AG04449 (cell line): ENCODE measurements around the gene HAUS5.

ENCODE experiments used
- CTCF ChIA-PET: fragments of 350-600 bp; formaldehyde crosslinking; extraction: SDS; loops from one replicate; lab custom pipeline; 2021; ENCODE audit warnings: antibody characterized with exemption; lab: Yijun Ruan, JAX
- POLR2A ChIA-PET: fragments of 400-600, 350-600 bp; formaldehyde crosslinking; extraction: SDS; loops from one replicate; lab custom pipeline; 2020; ENCODE audit warnings: antibody characterized with exemption, inconsistent platforms; lab: Yijun Ruan, JAX
- DNase-seq: peaks from one replicate; pipeline ENCODE4 v3.0.0-alpha.2; 2010; ENCODE audit warnings: low read depth, low spot score
- H3K4me3 ChIP-seq: 2 replicates; pipeline ENCODE4 v1.5.1; 2011; ENCODE audit warnings: low read depth, mild to moderate bottlenecking, control low read depth, low read length
- TF ChIP-seq, protein P1 (sequence below): IDR thresholded peaks from one replicate; pipeline ENCODE4 v1.5.1; 2011; ENCODE audit warnings: mild to moderate bottlenecking, moderate library complexity, low read length, control low read depth, inconsistent platforms; ENCODE audit not compliant: insufficient read depth; ENCODE audit errors: missing control alignments

The HAUS5 gene

DNA sequence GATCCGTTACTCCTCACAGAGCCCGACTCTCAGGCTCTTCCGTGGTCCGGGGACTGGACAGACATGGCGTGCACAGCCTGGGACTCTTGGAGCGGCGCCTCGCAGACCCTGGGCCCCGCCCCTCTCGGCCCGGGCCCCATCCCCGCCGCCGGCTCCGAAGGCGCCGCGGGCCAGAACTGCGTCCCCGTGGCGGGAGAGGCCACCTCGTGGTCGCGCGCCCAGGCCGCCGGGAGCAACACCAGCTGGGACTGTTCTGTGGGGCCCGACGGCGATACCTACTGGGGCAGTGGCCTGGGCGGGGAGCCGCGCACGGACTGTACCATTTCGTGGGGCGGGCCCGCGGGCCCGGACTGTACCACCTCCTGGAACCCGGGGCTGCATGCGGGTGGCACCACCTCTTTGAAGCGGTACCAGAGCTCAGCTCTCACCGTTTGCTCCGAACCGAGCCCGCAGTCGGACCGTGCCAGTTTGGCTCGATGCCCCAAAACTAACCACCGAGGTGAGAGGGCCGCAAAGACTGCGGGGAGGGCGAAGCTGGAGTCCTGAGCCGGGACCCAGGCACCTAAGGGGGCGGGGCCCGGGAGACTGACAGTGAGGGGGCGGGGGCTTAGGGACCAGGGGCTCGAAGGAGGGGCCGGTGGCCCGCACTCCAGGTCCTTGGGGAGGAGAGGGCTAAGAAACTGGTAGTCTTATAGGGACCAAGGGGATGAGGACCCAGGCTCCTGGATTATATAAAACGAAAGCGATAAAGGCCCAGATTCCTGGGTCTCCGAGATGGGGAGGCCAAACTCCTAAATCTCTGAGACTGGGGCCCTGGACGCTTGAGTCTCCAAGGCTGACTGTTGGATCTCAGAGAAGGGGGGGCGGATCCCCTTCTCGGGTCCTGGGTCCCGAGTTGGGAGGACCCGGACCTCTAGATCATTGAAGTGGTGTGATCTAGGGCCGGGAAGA lies 31.0 kb downstream of the HAUS5 start:
- ChIA-PET CTCF (interaction anchor here (0.6 to 2.0 kb wide), 4 partner anchors 27 to 96 kb away, joined by 3 to 9 read pairs (median 4); no protein-coding TSS in a partner anchor), POLR2A (interaction anchor here (0.8 to 1.3 kb wide), 3 partner anchors 12 to 31 kb away, joined by 3 to 5 read pairs (median 5); partner anchors contain the start of gene HAUS5)
- H3K4me3 ChIP-seq = peak overlapping the region; percentile 64
- TF ChIP-seq, protein P1, sequence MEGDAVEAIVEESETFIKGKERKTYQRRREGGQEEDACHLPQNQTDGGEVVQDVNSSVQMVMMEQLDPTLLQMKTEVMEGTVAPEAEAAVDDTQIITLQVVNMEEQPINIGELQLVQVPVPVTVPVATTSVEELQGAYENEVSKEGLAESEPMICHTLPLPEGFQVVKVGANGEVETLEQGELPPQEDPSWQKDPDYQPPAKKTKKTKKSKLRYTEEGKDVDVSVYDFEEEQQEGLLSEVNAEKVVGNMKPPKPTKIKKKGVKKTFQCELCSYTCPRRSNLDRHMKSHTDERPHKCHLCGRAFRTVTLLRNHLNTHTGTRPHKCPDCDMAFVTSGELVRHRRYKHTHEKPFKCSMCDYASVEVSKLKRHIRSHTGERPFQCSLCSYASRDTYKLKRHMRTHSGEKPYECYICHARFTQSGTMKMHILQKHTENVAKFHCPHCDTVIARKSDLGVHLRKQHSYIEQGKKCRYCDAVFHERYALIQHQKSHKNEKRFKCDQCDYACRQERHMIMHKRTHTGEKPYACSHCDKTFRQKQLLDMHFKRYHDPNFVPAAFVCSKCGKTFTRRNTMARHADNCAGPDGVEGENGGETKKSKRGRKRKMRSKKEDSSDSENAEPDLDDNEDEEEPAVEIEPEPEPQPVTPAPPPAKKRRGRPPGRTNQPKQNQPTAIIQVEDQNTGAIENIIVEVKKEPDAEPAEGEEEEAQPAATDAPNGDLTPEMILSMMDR = no peak
- DNase-seq = no peak

GRCh38 chr19:35644206-35644986 lies 31.9 kb downstream of the HAUS5 start:
- ChIA-PET POLR2A (interaction anchor here (0.8 to 1.3 kb wide), 2 partner anchors 13 to 32 kb away, joined by 5 read pairs; partner anchors contain the start of gene HAUS5), CTCF (interaction anchor here (0.5 to 2.0 kb wide), 4 partner anchors 28 to 174 kb away, joined by 3 to 9 read pairs (median 4); no protein-coding TSS in a partner anchor)
- peak overlapping the region; percentile 64 for H3K4me3 ChIP-seq
- TF ChIP-seq, protein P1 = no peak
- peak; percentile 37 for DNase-seq

- DNase-seq = no peak
- TF ChIP-seq, protein P1 = no peak
- peak overlapping the region; percentile 64 for H3K4me3 ChIP-seq
- CTCF ChIA-PET = interaction anchor here (0.5 to 2.0 kb wide), 3 partner anchors 51 to 173 kb away, joined by 3 to 9 read pairs (median 3); no protein-coding TSS in a partner anchor
- POLR2A ChIA-PET = no interaction called here
Observed at GRCh38 chr19:35644987-35645679, 32.6 kb downstream of the HAUS5 start.

DNA sequence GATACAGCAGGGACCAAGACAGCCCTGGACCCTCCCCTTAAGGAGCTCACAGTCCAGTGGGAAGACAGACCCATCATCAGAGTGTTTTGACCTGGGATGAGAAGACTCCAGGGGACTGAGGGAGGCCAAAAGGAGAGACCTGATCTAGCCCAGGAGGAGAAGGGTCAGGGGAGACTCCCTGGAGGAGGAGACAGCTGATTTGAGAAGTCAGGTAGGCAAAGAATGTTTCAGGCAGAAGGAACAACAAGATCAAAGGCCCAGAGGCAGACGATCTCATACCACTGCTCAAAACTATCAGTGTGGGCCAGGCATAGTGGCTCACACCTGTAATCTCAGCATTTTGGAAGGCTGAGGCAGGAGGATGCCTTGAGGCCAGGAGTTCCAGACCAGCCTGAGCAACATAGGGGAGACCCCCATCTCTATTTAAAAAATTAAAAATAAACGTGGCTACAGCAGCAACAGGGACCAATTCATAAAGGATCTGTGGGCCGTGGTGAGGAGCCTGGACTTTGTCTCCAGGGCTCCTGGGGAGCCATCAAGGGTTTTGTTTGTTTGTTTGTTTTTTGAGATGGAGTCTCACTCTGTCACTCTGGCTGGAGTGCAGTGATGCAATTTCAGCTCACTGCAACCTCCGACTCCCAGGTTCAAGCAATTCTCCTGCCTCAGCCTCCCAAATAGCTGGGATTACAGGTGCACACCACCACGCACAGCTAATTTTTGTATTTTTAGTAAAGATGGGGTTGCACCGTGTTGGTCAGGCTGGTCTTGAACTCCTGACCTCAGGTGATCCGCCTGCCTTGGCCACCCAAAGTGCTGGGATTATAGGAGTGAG lies 33.4 kb downstream of the HAUS5 start:
- H3K4me3 ChIP-seq = no peak overlapping the region
- DNase-seq = no peak
- CTCF ChIA-PET = interaction anchor here (0.6 kb wide), 1 partner anchor 50 kb away, joined by 3 read pairs; no protein-coding TSS in a partner anchor
- TF ChIP-seq, protein P1 = no peak
- POLR2A ChIA-PET = interaction anchor here (0.7 kb wide), 1 partner anchor 85 kb away, joined by 3 read pairs; no protein-coding TSS in a partner anchor
